GM18868 (cell line): ENCODE results near the gene CES4A.
"Not testable (repeated sequence)": the region's sequence is repeated elsewhere in the genome, so short reads cannot be mapped to it uniquely, and the experiment has no call there.

Source experiments
- ATAC-seq: cut with Tn5 transposase; IDR thresholded peaks from one replicate; pipeline ENCODE4 v1.9.1; 2021; ENCODE audit warnings: mild to moderate bottlenecking, moderate library complexity; ENCODE audit not compliant: unreplicated experiment

CES4A gene

GRCh38 chr16:66955363-66956153 lies 32.8 kb upstream of the CES4A start:
- not testable (repeated sequence) for ATAC-seq

- ATAC-seq, result not testable (repeated sequence)
These were observed 32.3 kb upstream of the CES4A start for GRCh38 chr16:66956154-66956457.

- ATAC-seq, result no peak
These were observed 29.3 kb upstream of the CES4A start for GRCh38 chr16:66958857-66959703.

- no peak for ATAC-seq
These were observed 28.7 kb upstream of the CES4A start for GRCh38 chr16:66959704-66960161.

GRCh38 chr16:66960270-66960669 lies 28.1 kb upstream of the CES4A start:
- ATAC-seq, result no peak

- peak; percentile 78 for ATAC-seq
These were observed 27.2 kb upstream of the CES4A start, which contains the start of gene CES3 for GRCh38 chr16:66961065-66961744. TSS of gene CES3 (plus strand) at chr16:66961266. CDS start at chr16:66961308, 42 bp downstream.

GRCh38 chr16:66961914-66962313 lies 26.5 kb upstream of the CES4A start:
- no peak for ATAC-seq

- ATAC-seq, result no peak
These were observed 24.3 kb upstream of the CES4A start for GRCh38 chr16:66964049-66964448.

- ATAC-seq, result no peak
These were observed 19.5 kb upstream of the CES4A start for GRCh38 chr16:66968847-66969246.

- ATAC-seq, result no peak
These were observed 17.3 kb upstream of the CES4A start for GRCh38 chr16:66970775-66971720.

- ATAC-seq, result no peak
These were observed 15.4 kb upstream of the CES4A start for GRCh38 chr16:66972983-66973382.

- no peak for ATAC-seq
These were observed 14.7 kb upstream of the CES4A start for GRCh38 chr16:66973716-66974115.

GRCh38 chr16:66974156-66974931 lies 14.0 kb upstream of the CES4A start:
- not testable (repeated sequence) for ATAC-seq

- ATAC-seq, result not testable (repeated sequence)
These were observed 13.5 kb upstream of the CES4A start for GRCh38 chr16:66974932-66975246.

- ATAC-seq, result no peak
These were observed 13.0 kb upstream of the CES4A start for GRCh38 chr16:66975302-66975893.

GRCh38 chr16:66976746-66977145 lies 11.6 kb upstream of the CES4A start:
- no peak for ATAC-seq

GRCh38 chr16:66977341-66978113 lies 10.9 kb upstream of the CES4A start:
- ATAC-seq, result peak; percentile 82

- ATAC-seq, result no peak
These were observed 9.2 kb upstream of the CES4A start for GRCh38 chr16:66979011-66979717.
